Esophagus (tissue), 2 donors: Measurements from ENCODE around the gene POLR2I. TPM values are rescaled to one million over a fixed set of nuclear protein-coding genes. Genes with fewer than 3 reads are reported as not detected.

ENCODE experiments used
- H3K27ac ChIP-seq, 2 donors: one replicate each; pipeline ENCODE4 v1.5.1; 2013; ENCODE audit warnings: low read depth in 2 of 2, mild to moderate bottlenecking in 2 of 2, inconsistent platforms in 1 of 2, low read length in 1 of 2, moderate library complexity in 1 of 2
- H3K27me3 ChIP-seq, 2 donors: one replicate each; pipeline ENCODE4 v1.6.1; 2013; ENCODE audit warnings: low read length in 2 of 2, control low read depth in 1 of 2, mild to moderate bottlenecking in 1 of 2; ENCODE audit not compliant: insufficient read depth in 2 of 2, control insufficient read depth in 1 of 2
- H3K36me3 ChIP-seq, 2 donors: one replicate each; pipeline ENCODE4 v1.6.1; 2013; ENCODE audit warnings: low read length in 1 of 2; ENCODE audit not compliant: control insufficient read depth in 2 of 2, insufficient read depth in 2 of 2
- H3K4me1 ChIP-seq, 2 donors: one replicate each; pipeline ENCODE4 v1.6.1; 2013; ENCODE audit warnings: low read length in 1 of 2; ENCODE audit not compliant: control insufficient read depth in 2 of 2, insufficient read depth in 2 of 2
- H3K4me3 ChIP-seq, 2 donors: one replicate each; pipeline ENCODE4 v1.5.1; 2013; ENCODE audit warnings: low read length in 2 of 2, mild to moderate bottlenecking in 2 of 2, low read depth in 1 of 2, moderate library complexity in 1 of 2
- H3K9me3 ChIP-seq, 2 donors: one replicate each; pipeline ENCODE4 v1.6.1; 2013; ENCODE audit warnings: mild to moderate bottlenecking in 2 of 2, low read depth in 1 of 2, low read length in 1 of 2, moderate library complexity in 1 of 2; ENCODE audit not compliant: control insufficient read depth in 2 of 2, insufficient read depth in 1 of 2
- WGBS, 2 donors: extraction: QIAGEN DNeasy Blood & Tissue Kit; methylation state at CpG; one replicate each; pipeline ENCODE4 v1.1.7; 2013; 5-methylcytosine and 5-hydroxymethylcytosine counted together
- polyA plus RNA-seq, 2 donors: library from polyadenylated mRNA; stranded (reverse); fragments of 200-250 nt; gene quantifications; one replicate each; pipeline ENCODE4 v1.2.3, GENCODE V29; 2013
- donor health status: healthy with polysubstance abuse.
- donor health status: Bipolar disorder and iron deficiency.

POLR2I gene
- polyA plus RNA-seq, 2 donors: 66.7 to 77.8 TPM

- 3 to 4% methylated on average over 56 to 59 of the region's 59 CpGs for WGBS, 2 donors
- H3K4me3 ChIP-seq: peak within 1 kb of the TSS; percentile 75 to 79
- H3K4me1 ChIP-seq: peaks cover 0 to 18% of the 10 kb centered on the region in 2 donors
- H3K27me3 ChIP-seq: no peaks in the 10 kb centered on the region
- no peaks in the 10 kb centered on the region for H3K9me3 ChIP-seq
- H3K36me3 ChIP-seq: peaks cover 3 to 26% of the 10 kb centered on the region in 2 donors
- peak within 1 kb of the TSS; percentile 94 to 97 for H3K27ac ChIP-seq
These were observed 1.0 kb upstream of the POLR2I start, which contains the start of gene TBCB for GRCh38 chr19:36115453-36116343. Gene TBCB (plus strand): TSS chr19:36115468. CDS start chr19:36115561, 93 bp downstream.

GRCh38 chr19:36113894-36114720 is 568 bp downstream of the POLR2I start:
- no peaks in the 10 kb centered on the region for H3K9me3 ChIP-seq
- H3K27me3 ChIP-seq: no peaks in the 10 kb centered on the region
- peaks cover 3 to 20% of the 10 kb centered on the region in 2 donors for H3K36me3 ChIP-seq
- peak overlapping the region; percentile 94 to 97 for H3K27ac ChIP-seq
- 3 to 7% methylated on average over 47 to 48 of the region's 48 CpGs for WGBS, 2 donors
- H3K4me3 ChIP-seq: peak overlapping the region; percentile 75 to 79
- H3K4me1 ChIP-seq: peaks cover 0 to 18% of the 10 kb centered on the region in 2 donors

GRCh38 chr19:36113425-36113824 is 1.2 kb downstream of the POLR2I start:
- WGBS, 2 donors: 87 to 91% methylated on average over 34 of the region's 34 CpGs
- Histone ChIP-seq H3K36me3 (peaks cover 3 to 16% of the 10 kb centered on the region in 2 donors), H3K27ac (no peak overlapping the region), H3K27me3 (no peaks in the 10 kb centered on the region), H3K4me3 (peak overlapping the region; percentile 75 to 79), H3K4me1 (peaks cover 0 to 18% of the 10 kb centered on the region in 2 donors), H3K9me3 (no peaks in the 10 kb centered on the region)

DNA sequence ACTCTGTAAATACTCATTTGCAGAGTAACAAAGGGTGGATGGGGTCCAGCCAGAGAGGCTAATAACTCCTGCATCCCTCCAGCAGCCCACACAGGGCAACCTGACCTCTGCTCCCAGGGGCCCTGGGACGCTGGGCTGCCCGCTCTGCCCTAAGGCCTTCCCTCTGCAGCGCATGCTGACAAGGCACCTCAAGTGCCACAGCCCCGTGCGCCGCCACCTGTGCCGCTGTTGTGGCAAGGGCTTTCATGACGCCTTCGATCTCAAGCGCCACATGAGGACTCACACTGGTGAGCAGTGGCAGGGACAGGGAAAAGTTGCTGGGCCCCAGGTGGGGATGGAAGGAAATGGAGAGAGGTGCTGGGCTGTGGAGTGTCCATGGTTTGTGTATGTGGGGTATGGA is 2.0 kb downstream of the POLR2I start:
- no peaks in the 10 kb centered on the region for H3K27me3 ChIP-seq
- H3K36me3 ChIP-seq: peaks cover 0 to 16% of the 10 kb centered on the region in 2 donors
- 95 to 99% methylated on average over 10 of the region's 10 CpGs for WGBS, 2 donors
- H3K9me3 ChIP-seq: no peaks in the 10 kb centered on the region
- H3K4me3 ChIP-seq: no peak overlapping the region
- no peak overlapping the region for H3K27ac ChIP-seq
- H3K4me1 ChIP-seq: peaks cover 0 to 18% of the 10 kb centered on the region in 2 donors

- H3K36me3 ChIP-seq: peaks cover 0 to 14% of the 10 kb centered on the region in 2 donors
These were observed 3.5 kb downstream of the POLR2I start for GRCh38 chr19:36111200-36111539.

DNA sequence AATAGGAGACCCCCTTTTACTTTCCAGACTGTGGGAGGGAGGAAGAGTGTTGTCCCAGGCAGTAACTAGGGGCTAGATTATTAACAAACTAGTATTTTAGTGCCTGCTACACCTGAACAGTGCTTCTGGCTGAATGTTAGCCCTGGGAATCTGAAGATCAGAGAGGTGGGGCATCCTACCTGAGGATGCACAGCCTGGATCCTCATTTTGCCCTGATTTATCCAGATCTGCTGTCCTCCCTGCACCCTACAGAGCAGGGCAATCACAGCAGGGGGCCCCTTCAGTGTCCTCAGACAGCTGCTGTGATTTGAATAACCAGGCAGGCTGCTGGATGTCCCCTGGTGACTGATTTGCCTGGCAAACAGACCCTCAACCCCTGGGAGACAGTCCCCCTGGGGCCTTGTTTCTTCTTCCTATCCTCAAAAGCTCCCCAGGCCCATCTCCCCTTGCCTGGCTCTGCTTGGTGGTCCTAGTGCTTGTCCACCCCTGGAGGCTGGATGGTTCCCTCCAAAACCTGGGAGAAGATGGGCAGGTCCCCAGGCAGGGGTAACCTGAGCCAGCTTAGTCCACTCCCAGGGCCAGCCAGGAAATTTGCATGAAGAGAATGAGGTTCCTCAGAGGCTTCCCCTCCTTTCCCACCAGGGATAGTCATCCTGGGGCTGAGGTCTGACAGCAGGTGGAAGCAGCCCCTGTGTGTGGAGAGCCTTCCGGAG is 4.0 kb downstream of the POLR2I start, which contains the start of gene OVOL3:
OVOL3 (plus strand) TSS at position 657 of the 713 bp plus-strand sequence. CDS start 60 bp downstream, outside the sequence.
- Histone ChIP-seq H3K4me3 (no peak within 1 kb of the TSS), H3K9me3 (no peaks in the 10 kb centered on the region), H3K27ac (no peak within 1 kb of the TSS), H3K36me3 (peaks cover 0 to 14% of the 10 kb centered on the region in 2 donors), H3K4me1 (peaks cover 0 to 11% of the 10 kb centered on the region in 2 donors), H3K27me3 (no peaks in the 10 kb centered on the region)
- WGBS, 2 donors: 56 to 92% methylated on average over 1 of the region's 1 CpG

More at GRCh38 chr19:36111200-36111539, 3.5 kb downstream of the POLR2I start:
- Histone ChIP-seq H3K4me3 (no peak overlapping the region), H3K27ac (no peak overlapping the region), H3K4me1 (peaks cover 0 to 15% of the 10 kb centered on the region in 2 donors), H3K27me3 (no peaks in the 10 kb centered on the region), H3K9me3 (no peaks in the 10 kb centered on the region)
- 81 to 83% methylated on average over 13 of the region's 13 CpGs for WGBS, 2 donors

DNA sequence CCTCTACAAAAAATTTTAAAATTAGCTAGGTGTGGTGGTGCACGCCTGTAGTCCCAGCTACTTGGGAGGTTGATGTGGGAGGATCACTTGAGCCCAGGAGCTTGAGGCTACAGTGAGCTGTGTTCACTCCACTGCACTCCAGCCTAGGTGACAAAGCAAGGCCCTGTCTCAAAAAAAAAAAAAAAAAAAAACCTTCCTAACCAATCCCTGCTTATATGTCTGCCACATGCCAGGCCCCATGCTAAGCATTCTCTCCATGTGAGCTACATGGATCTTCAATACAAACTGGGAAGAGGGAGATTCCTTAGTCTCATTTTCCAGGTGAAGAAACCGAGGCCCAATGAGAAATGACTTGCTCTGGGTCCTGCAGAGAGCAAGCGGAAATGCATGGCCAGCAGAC is 6.0 kb downstream of the POLR2I start:
- peaks cover 0 to 2% of the 10 kb centered on the region in 2 donors for H3K9me3 ChIP-seq
- peaks cover 0 to 18% of the 10 kb centered on the region in 2 donors for H3K36me3 ChIP-seq
- 95 to 96% methylated on average over 3 of the region's 3 CpGs for WGBS, 2 donors

GRCh38 chr19:36106991-36107390 is 7.7 kb downstream of the POLR2I start:
- peaks cover 0 to 12% of the 10 kb centered on the region in 2 donors for H3K36me3 ChIP-seq
- H3K4me3 ChIP-seq: no peak overlapping the region
- 93% methylated on average over 5 of the region's 5 CpGs for WGBS, 2 donors

More for the DNA sequence above, 6.0 kb downstream of the POLR2I start:
- Histone ChIP-seq H3K27ac (no peak overlapping the region), H3K4me3 (no peak overlapping the region), H3K4me1 (peaks cover 3 to 13% of the 10 kb centered on the region in 2 donors), H3K27me3 (no peaks in the 10 kb centered on the region)

GRCh38 chr19:36106441-36106840 is 8.2 kb downstream of the POLR2I start:
- H3K27ac ChIP-seq: no peak overlapping the region
- H3K36me3 ChIP-seq: peaks cover 0 to 11% of the 10 kb centered on the region in 2 donors
- WGBS, 2 donors: 92 to 93% methylated on average over 6 of the region's 6 CpGs

More at GRCh38 chr19:36106991-36107390, 7.7 kb downstream of the POLR2I start:
- Histone ChIP-seq H3K9me3 (peaks cover 0 to 2% of the 10 kb centered on the region in 2 donors), H3K4me1 (peaks cover 3 to 8% of the 10 kb centered on the region in 2 donors), H3K27me3 (no peaks in the 10 kb centered on the region), H3K27ac (no peak overlapping the region)

More at GRCh38 chr19:36106441-36106840, 8.2 kb downstream of the POLR2I start:
- no peaks in the 10 kb centered on the region for H3K27me3 ChIP-seq
- H3K9me3 ChIP-seq: peaks cover 0 to 2% of the 10 kb centered on the region in 2 donors
- peaks cover 3 to 12% of the 10 kb centered on the region in 2 donors for H3K4me1 ChIP-seq
- no peak overlapping the region for H3K4me3 ChIP-seq
